K562 (cell line): Measurements from ENCODE around the gene RPL27. TPM values are rescaled to one million over a fixed set of nuclear protein-coding genes. Genes with fewer than 3 reads are reported as not detected.

Source experiments
- CEBPG ChIP-seq, 3 experiments: fragments of 200-800 bp in 1 of 3; sonication (Bioruptor generic) in 1 of 3; sonication (generic) in 1 of 3; formaldehyde crosslinking in 1 of 3; IDR thresholded peaks in 2 of 3; conservative IDR thresholded peaks in 1 of 3; 2 replicates each; pipeline versions ENCODE4 v1.6.1 to v1.8.0; 2016 to 2022; ENCODE audit warnings: missing compliant biosample characterization in 2 of 3, missing genetic modification characterization in 2 of 3, mild to moderate bottlenecking in 1 of 3, missing genetic modification reagents in 1 of 3
- HLTF ChIP-seq: fragments of 450-650 bp; IDR thresholded peaks from 2 replicates; pipeline ENCODE4 v1.6.1; 2016
- MEF2D ChIP-seq: conservative IDR thresholded peaks from 2 replicates; pipeline ENCODE4 v1.6.1; 2016; ENCODE audit warnings: low read depth, missing genetic modification characterization, missing compliant biosample characterization
- SOX6 ChIP-seq: fragments of 450-650 bp; IDR thresholded peaks from 2 replicates; pipeline ENCODE4 v1.6.1; 2014; ENCODE audit warnings: mild to moderate bottlenecking
- TBP ChIP-seq: optimal IDR thresholded peaks from 2 replicates; pipeline ENCODE3; 2011; ENCODE audit warnings: low read depth, low read length, improper control_type of control experiment
- THRAP3 ChIP-seq: fragments of 450-650 bp; IDR thresholded peaks from 2 replicates; pipeline ENCODE4 v1.6.1; 2016; ENCODE audit warnings: mild to moderate bottlenecking, inconsistent platforms, borderline replicate concordance
- polyA plus RNA-seq, 8 experiments: library from polyadenylated mRNA; depleted of rRNA in 4 of 8; stranded (reverse) in 5 of 8; unstranded in 3 of 8; fragments of >200 nt; fragmentation: Nextera tagmentation in 2 of 8; fragmentation: Illumina TruSeq in 1 of 8; extraction: Ambion mirVana in 2 of 8; extraction: Trizol in 1 of 8; gene quantifications; 2 replicates each; pipeline versions ENCODE4 v1.2.1 to v1.2.3, GENCODE V29; 2011 to 2014; ENCODE audit warnings: inconsistent platforms in 1 of 8, missing spikeins in 1 of 8
- total RNA-seq, 7 experiments: library from RNA; depleted of rRNA in 6 of 7; stranded (reverse); fragments of >200 nt in 6 of 7; fragmentation: Illumina TruSeq in 2 of 7; extraction: Trizol in 2 of 7; gene quantifications; 2 replicates each; pipeline versions ENCODE4 v1.2.1 to v1.2.3, GENCODE V29; 2011 to 2021; ENCODE audit warnings: low replicate concordance in 1 of 7
- TF ChIP-seq, protein P1 (sequence below): fragments of 200-800 bp; sonication (Bioruptor generic); IDR thresholded peaks from 2 replicates; pipeline ENCODE4 v1.6.1; 2016; ENCODE audit warnings: missing genetic modification characterization, missing compliant biosample characterization
- TF ChIP-seq, protein P2 (sequence below): fragments of 450-650 bp; IDR thresholded peaks from 2 replicates; pipeline ENCODE4 v1.6.1; 2016; ENCODE audit warnings: antibody characterized with exemption
- TF ChIP-seq, protein P3 (sequence below): fragments of 250-450 bp; sonication (Bioruptor Pico); IDR thresholded peaks from 2 replicates; pipeline ENCODE4 v1.5.0; 2020; ENCODE audit warnings: mild to moderate bottlenecking, borderline replicate concordance
- TF ChIP-seq, protein P4 (sequence below): fragments of 450-650 bp; IDR thresholded peaks from 2 replicates; pipeline ENCODE4 v1.7.0; 2016; ENCODE audit warnings: borderline replicate concordance

The RPL27 gene
- total and polyA plus RNA-seq, 9 of the 15 experiments (the other 6 are each of a cell fraction or from before 2014, with no cell fraction given) = 1,539 to 6,155 (median 3,710) TPM

DNA sequence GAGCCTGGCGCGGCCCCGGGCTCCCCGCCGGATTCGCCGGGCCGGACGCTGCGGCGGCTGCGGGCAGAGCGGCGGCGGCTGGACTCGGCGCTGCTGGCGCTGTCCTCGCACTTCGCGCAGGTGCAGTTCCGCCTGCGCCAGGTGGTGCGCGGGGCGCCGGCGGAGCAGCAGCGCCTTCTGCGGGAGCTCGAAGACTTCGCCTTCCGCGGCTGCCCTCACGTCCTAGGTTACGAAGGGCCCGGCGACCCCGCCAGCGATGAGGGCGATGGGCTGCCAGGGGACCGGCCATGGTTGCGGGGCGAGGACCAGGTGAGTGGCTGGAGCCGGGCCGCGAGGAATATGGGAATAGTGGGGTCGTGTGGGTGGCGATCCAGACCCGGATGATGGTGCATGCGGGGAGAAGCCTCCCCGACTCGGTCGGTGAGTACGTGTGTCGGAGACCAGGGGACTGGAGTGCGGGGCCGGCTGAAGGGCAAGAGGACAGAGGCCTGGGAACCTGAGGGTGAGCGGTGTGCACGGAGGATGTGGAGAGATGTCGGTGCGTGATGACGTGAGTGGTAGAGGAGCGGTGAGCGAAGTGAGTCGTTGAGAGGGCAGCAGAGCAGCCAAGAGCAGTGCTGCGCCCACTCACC is 17.3 kb upstream of the RPL27 start (continued):
- TF ChIP-seq, protein P1, sequence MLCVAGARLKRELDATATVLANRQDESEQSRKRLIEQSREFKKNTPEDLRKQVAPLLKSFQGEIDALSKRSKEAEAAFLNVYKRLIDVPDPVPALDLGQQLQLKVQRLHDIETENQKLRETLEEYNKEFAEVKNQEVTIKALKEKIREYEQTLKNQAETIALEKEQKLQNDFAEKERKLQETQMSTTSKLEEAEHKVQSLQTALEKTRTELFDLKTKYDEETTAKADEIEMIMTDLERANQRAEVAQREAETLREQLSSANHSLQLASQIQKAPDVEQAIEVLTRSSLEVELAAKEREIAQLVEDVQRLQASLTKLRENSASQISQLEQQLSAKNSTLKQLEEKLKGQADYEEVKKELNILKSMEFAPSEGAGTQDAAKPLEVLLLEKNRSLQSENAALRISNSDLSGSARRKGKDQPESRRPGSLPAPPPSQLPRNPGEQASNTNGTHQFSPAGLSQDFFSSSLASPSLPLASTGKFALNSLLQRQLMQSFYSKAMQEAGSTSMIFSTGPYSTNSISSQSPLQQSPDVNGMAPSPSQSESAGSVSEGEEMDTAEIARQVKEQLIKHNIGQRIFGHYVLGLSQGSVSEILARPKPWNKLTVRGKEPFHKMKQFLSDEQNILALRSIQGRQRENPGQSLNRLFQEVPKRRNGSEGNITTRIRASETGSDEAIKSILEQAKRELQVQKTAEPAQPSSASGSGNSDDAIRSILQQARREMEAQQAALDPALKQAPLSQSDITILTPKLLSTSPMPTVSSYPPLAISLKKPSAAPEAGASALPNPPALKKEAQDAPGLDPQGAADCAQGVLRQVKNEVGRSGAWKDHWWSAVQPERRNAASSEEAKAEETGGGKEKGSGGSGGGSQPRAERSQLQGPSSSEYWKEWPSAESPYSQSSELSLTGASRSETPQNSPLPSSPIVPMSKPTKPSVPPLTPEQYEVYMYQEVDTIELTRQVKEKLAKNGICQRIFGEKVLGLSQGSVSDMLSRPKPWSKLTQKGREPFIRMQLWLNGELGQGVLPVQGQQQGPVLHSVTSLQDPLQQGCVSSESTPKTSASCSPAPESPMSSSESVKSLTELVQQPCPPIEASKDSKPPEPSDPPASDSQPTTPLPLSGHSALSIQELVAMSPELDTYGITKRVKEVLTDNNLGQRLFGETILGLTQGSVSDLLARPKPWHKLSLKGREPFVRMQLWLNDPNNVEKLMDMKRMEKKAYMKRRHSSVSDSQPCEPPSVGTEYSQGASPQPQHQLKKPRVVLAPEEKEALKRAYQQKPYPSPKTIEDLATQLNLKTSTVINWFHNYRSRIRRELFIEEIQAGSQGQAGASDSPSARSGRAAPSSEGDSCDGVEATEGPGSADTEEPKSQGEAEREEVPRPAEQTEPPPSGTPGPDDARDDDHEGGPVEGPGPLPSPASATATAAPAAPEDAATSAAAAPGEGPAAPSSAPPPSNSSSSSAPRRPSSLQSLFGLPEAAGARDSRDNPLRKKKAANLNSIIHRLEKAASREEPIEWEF = no peak
- TF ChIP-seq CEBPG (CRISPR knock-in tag; IDR thresholded peaks at IDR 0.05) = no peak
- TF ChIP-seq CEBPG (tag; conservative IDR thresholded peaks at IDR 0.05 in 1 of 2, IDR thresholded peaks at IDR 0.05 in 1 of 2) = no peak
- TF ChIP-seq MEF2D (tag) = no peak
- TF ChIP-seq, protein P2, sequence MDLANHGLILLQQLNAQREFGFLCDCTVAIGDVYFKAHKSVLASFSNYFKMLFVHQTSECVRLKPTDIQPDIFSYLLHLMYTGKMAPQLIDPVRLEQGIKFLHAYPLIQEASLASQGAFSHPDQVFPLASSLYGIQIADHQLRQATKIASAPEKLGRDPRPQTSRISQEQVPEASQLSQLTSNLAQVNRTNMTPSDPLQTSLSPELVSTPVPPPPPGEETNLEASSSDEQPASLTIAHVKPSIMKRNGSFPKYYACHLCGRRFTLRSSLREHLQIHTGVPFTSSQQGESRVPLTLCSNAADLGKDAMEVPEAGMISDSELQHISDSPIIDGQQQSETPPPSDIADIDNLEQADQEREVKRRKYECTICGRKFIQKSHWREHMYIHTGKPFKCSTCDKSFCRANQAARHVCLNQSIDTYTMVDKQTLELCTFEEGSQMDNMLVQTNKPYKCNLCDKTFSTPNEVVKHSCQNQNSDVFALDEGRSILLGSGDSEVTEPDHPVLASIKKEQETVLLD = 0 out of 2 replicates have a peak, but pooled peaks have one; percentile 49
- peak; percentile 11 for TF ChIP-seq TBP
- TF ChIP-seq HLTF = 0 out of 2 replicates have a peak, but pooled peaks have one; percentile 58
- no peak for TF ChIP-seq SOX6
- TF ChIP-seq, protein P3, sequence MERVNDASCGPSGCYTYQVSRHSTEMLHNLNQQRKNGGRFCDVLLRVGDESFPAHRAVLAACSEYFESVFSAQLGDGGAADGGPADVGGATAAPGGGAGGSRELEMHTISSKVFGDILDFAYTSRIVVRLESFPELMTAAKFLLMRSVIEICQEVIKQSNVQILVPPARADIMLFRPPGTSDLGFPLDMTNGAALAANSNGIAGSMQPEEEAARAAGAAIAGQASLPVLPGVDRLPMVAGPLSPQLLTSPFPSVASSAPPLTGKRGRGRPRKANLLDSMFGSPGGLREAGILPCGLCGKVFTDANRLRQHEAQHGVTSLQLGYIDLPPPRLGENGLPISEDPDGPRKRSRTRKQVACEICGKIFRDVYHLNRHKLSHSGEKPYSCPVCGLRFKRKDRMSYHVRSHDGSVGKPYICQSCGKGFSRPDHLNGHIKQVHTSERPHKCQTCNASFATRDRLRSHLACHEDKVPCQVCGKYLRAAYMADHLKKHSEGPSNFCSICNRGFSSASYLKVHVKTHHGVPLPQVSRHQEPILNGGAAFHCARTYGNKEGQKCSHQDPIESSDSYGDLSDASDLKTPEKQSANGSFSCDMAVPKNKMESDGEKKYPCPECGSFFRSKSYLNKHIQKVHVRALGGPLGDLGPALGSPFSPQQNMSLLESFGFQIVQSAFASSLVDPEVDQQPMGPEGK (CRISPR knock-in tag) = no peak
- TF ChIP-seq, protein P4, sequence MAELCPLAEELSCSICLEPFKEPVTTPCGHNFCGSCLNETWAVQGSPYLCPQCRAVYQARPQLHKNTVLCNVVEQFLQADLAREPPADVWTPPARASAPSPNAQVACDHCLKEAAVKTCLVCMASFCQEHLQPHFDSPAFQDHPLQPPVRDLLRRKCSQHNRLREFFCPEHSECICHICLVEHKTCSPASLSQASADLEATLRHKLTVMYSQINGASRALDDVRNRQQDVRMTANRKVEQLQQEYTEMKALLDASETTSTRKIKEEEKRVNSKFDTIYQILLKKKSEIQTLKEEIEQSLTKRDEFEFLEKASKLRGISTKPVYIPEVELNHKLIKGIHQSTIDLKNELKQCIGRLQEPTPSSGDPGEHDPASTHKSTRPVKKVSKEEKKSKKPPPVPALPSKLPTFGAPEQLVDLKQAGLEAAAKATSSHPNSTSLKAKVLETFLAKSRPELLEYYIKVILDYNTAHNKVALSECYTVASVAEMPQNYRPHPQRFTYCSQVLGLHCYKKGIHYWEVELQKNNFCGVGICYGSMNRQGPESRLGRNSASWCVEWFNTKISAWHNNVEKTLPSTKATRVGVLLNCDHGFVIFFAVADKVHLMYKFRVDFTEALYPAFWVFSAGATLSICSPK = peak; percentile 54; the same call in 1 of the 2 replicates
- no peak for TF ChIP-seq THRAP3
